ENCODE results near the gene PGAP3. TPM values are rescaled to one million over a fixed set of nuclear protein-coding genes. Genes with fewer than 3 reads are reported as not detected.

The PGAP3 gene
- total RNA-seq, 1 experiment from 2014 or later: 29.0 TPM

- no peaks in the 10 kb centered on the region for H3K9me3 ChIP-seq (ENCODE audit: control insufficient read depth, low read depth, low read length)
- no CpG with 5 or more reads among the region's 13 CpGs for WGBS (ENCODE audit: extremely low coverage, insufficient read length, low lambda C conversion rate)
- no peak for DNase-seq
- no peak overlapping the region for H2BK120ac ChIP-seq (ENCODE audit: low read depth, low read length, poor library complexity, severe bottlenecking)
- TF ChIP-seq, protein P1, sequence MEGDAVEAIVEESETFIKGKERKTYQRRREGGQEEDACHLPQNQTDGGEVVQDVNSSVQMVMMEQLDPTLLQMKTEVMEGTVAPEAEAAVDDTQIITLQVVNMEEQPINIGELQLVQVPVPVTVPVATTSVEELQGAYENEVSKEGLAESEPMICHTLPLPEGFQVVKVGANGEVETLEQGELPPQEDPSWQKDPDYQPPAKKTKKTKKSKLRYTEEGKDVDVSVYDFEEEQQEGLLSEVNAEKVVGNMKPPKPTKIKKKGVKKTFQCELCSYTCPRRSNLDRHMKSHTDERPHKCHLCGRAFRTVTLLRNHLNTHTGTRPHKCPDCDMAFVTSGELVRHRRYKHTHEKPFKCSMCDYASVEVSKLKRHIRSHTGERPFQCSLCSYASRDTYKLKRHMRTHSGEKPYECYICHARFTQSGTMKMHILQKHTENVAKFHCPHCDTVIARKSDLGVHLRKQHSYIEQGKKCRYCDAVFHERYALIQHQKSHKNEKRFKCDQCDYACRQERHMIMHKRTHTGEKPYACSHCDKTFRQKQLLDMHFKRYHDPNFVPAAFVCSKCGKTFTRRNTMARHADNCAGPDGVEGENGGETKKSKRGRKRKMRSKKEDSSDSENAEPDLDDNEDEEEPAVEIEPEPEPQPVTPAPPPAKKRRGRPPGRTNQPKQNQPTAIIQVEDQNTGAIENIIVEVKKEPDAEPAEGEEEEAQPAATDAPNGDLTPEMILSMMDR (conservative IDR thresholded peaks at IDR 0.05): no peak
- Mint-ChIP-seq H3K4me3 (no peak overlapping the region), H3K36me3 (ENCODE audit: insufficient read depth in 1 of 3, low read depth in 3 of 3) (peaks cover 57 to 95% (median 81%) of the 10 kb centered on the region in 3 experiments), H3K27ac (no peak overlapping the region; a peak in 1 of 7 replicates), H3K9me3 (no peaks in the 10 kb centered on the region), H3K4me1 (peaks cover 16 to 20% of the 10 kb centered on the region in 2 experiments), H3K27me3 (ENCODE audit: low read depth) (no peaks in the 10 kb centered on the region; the same call in 1 of the 2 replicates)
- H4K5ac ChIP-seq (ENCODE audit: insufficient read length, low read depth, low read length): no peak overlapping the region
- H2AK5ac ChIP-seq (ENCODE audit: insufficient read length, low read length): no peak overlapping the region
- no peak overlapping the region for H2BK15ac ChIP-seq (ENCODE audit: low read depth, low read length)
- H2BK12ac ChIP-seq (ENCODE audit: insufficient read length, low read depth, low read length): no peak overlapping the region
- no peak overlapping the region for H3K23ac ChIP-seq (ENCODE audit: insufficient read length, low read depth, low read length)
- no peak overlapping the region for H3K4ac ChIP-seq (ENCODE audit: low read depth, low read length)
- no peaks in the 10 kb centered on the region for H3K27me3 ChIP-seq (ENCODE audit: insufficient read depth, low read length)
- H3K56ac ChIP-seq (ENCODE audit: insufficient read length, low read depth, low read length): no peak overlapping the region
- H3K4me1 ChIP-seq (ENCODE audit: insufficient read depth, low read length): peaks cover 1% of the 10 kb centered on the region; the same call in 1 of the 2 replicates
- no peaks in the 10 kb centered on the region for H3K79me2 ChIP-seq (ENCODE audit: insufficient read depth, low read length)
- H3K4me2 ChIP-seq (ENCODE audit: insufficient read depth, insufficient read length, low read length): no peak overlapping the region
- H4K8ac ChIP-seq (replicated peaks; ENCODE audit: insufficient read length, low read depth, low read length): no peak overlapping the region
- H2BK5ac ChIP-seq (ENCODE audit: insufficient read length, low read length): no peak overlapping the region
- H4K20me1 ChIP-seq (ENCODE audit: control insufficient read depth, insufficient read depth, insufficient read length): no peaks in the 10 kb centered on the region
- no peak overlapping the region for H4K91ac ChIP-seq (ENCODE audit: insufficient read length, low read depth, low read length)
- H3K18ac ChIP-seq (ENCODE audit: insufficient read length, low read depth, low read length): no peak overlapping the region
- no peak overlapping the region for H2AFZ ChIP-seq (ENCODE audit: low read length)
- H2BK20ac ChIP-seq (ENCODE audit: low read depth, low read length, poor library complexity, severe bottlenecking): no peak overlapping the region
- H3K27ac ChIP-seq (ENCODE audit: insufficient read length, low read depth, low read length): no peak overlapping the region
- peaks cover 2% of the 10 kb centered on the region for H3K23me2 ChIP-seq (ENCODE audit: insufficient read length, low read depth, low read length, poor library complexity, severe bottlenecking)
- H3K79me1 ChIP-seq (ENCODE audit: insufficient read depth, low read depth, low read length, poor library complexity, severe bottlenecking): no peaks in the 10 kb centered on the region
- H3K9ac ChIP-seq (ENCODE audit: extremely low read depth, insufficient read length, low read length): no peak overlapping the region
- H3K14ac ChIP-seq (ENCODE audit: insufficient read depth, low read length): no peak overlapping the region
- H3T11ph ChIP-seq (ENCODE audit: low read length): no peak overlapping the region
Measured at GRCh38 chr17:39724731-39725130, 36.9 kb upstream of the PGAP3 start.
